ENCODE data around the gene GPR137C.

The GPR137C gene

DNA sequence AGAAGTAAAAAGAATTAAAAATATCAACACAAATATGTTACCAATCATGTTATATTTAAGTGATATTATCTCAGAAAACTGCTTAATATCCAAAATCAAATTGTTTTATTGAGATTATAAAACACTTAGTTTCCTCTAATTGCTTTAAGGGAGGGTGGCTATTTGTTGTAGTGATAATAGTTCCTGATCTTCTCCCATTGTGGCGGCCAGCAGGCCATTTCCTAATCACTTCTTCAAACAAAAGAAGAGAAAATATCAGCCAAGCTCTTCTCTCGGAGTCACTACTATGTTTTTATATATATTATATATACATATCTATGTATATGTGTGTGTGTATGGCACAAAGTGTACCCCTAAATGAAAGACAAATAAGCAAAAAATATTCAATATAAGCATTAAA lies 111.2 kb downstream of the GPR137C start:
- no peak for DNase-seq (ENCODE audit: low read depth in 1 of 2, low spot score in 1 of 2)

DNA sequence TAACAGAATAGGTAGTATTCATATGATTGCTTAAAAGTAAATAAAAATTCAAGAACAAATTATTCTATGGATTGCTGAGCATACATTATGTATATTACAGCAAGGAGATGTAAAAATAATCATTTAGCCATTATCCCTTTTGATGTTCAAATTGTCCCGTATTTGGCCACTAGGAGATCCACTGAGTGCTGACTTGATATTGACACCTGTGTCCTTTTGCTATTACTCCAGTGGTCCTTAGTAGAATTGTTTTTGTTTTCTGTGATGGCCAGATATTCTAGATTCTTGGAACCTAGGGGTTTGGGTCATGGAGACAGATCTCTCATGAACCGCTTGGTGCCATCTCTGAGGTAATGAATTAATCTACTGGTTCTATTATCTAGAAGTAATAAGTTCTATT lies 126.0 kb downstream of the GPR137C start:
- no peak for DNase-seq (ENCODE audit: low read depth in 1 of 2, low spot score in 1 of 2)

DNA sequence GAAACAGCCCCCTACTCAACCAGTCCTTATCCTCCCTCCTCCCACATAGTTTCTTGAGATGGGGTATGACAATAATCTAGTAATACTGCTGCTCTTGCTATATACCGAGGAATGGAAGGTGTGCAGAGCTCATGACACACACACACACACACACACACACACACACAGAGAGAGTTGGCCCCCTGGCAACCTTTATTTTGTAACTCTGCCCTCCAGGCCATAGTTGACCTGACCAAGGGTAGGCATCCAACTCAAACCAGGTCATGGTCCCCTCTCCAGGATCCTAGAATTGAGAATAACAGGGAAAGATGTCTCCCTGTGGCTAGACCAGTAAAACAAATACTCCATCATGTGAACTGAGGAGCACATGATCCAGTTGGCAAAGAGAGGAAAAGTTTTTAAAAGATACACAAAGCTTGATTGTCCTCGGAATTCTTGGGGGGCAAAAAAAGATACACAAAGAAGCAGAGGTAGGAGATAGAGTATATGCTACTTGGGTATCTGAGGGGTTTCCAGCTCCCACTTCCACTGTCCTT lies 131.4 kb downstream of the GPR137C start:
- DNase-seq (ENCODE audit: low read depth in 1 of 2, low spot score in 1 of 2): no peak

DNA sequence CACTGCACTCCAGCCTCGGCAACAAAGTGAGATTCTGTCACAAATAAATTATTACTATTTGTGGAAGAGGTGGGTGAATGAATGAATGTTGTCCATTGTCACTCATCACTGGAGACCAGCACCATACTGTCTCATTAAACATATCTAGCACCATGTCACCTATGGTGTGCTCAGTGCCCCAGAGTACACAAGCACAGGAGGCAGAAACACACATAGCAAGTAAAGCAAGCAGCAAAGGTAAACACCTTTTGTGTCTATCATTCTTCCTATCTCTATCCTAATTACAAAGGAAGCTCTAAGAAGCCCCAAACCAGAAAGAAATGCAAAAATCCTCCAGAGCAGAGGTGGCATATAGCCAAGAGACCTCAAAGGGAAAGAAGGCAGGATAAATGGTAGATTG lies 133.5 kb downstream of the GPR137C start:
- DNase-seq (ENCODE audit: low read depth in 1 of 2, low spot score in 1 of 2): no peak

Measured in activated T-helper 1 cell treated with anti-CD3 and anti-CD28 coated beads, Interleukin-2, amount 50 U/mL, for 16 hours (primary cell).